ENCODE data around the gene SV2B.

- TF ChIP-seq CTCF (IDR thresholded peaks at IDR 0.05) (no peak), TP53 (CRISPR knock-in tag; IDR thresholded peaks at IDR 0.05) (no peak), USF1 (CRISPR knock-in tag; IDR thresholded peaks at IDR 0.05) (no peak), CREM (CRISPR knock-in tag; IDR thresholded peaks at IDR 0.05) (no peak), SP1 (CRISPR knock-in tag; conservative IDR thresholded peaks at IDR 0.05) (no peak), ATF3 (CRISPR knock-in tag; conservative IDR thresholded peaks at IDR 0.05) (no peak), E2F1 (CRISPR knock-in tag; IDR thresholded peaks at IDR 0.05) (no peak), FOXJ3 (CRISPR knock-in tag; IDR thresholded peaks at IDR 0.05; ENCODE audit: borderline replicate concordance) (no peak), ZNF263 (CRISPR knock-in tag; IDR thresholded peaks at IDR 0.05; ENCODE audit: low read depth) (no peak), JUN (CRISPR knock-in tag; IDR thresholded peaks at IDR 0.05) (no peak), PRDM15 (CRISPR knock-in tag; IDR thresholded peaks at IDR 0.05) (no peak), ZNF423 (CRISPR knock-in tag; IDR thresholded peaks at IDR 0.05) (no peak), E2F5 (CRISPR knock-in tag; IDR thresholded peaks at IDR 0.05) (no peak)
Observed at GRCh38 chr15:91311986-91312385, 211.9 kb downstream of the SV2B start.

Data from WTC11 (cell line).